Testis (tissue), 2 donors: ENCODE data around the gene SLC30A1.

Experiments
- POLR2A ChIP-seq: fragments of 450-650 bp; IDR thresholded peaks from one replicate; pipeline ENCODE4 v1.6.1; 2017; ENCODE audit warnings: antibody characterized with exemption, mild to moderate bottlenecking, moderate library complexity
- TF ChIP-seq, protein P1 (sequence below), 3 experiments: fragments of 450-650 bp in 2 of 3; fragments of 200-600 bp in 1 of 3; sonication (generic) in 1 of 3; IDR thresholded peaks; one replicate each; pipeline ENCODE4 v1.5.1; 2016 to 2019; ENCODE audit warnings: antibody characterized with exemption in 3 of 3, mild to moderate bottlenecking in 2 of 3, moderate library complexity in 1 of 3

- TF ChIP-seq, protein P1, sequence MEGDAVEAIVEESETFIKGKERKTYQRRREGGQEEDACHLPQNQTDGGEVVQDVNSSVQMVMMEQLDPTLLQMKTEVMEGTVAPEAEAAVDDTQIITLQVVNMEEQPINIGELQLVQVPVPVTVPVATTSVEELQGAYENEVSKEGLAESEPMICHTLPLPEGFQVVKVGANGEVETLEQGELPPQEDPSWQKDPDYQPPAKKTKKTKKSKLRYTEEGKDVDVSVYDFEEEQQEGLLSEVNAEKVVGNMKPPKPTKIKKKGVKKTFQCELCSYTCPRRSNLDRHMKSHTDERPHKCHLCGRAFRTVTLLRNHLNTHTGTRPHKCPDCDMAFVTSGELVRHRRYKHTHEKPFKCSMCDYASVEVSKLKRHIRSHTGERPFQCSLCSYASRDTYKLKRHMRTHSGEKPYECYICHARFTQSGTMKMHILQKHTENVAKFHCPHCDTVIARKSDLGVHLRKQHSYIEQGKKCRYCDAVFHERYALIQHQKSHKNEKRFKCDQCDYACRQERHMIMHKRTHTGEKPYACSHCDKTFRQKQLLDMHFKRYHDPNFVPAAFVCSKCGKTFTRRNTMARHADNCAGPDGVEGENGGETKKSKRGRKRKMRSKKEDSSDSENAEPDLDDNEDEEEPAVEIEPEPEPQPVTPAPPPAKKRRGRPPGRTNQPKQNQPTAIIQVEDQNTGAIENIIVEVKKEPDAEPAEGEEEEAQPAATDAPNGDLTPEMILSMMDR (IDR thresholded peaks at IDR 0.05): no peak
- TF ChIP-seq POLR2A: no peak
These were observed 35.9 kb downstream of the SLC30A1 start for GRCh38 chr1:211543025-211543424.
